Measurements from ENCODE around the gene PCDHA5. TPM values are rescaled to one million over a fixed set of nuclear protein-coding genes. Genes with fewer than 3 reads are reported as not detected.

Gene PCDHA5
- total RNA-seq, 4 donors from 2014 or later: 0.33 to 0.54 (median 0.45) TPM

GRCh38 chr5:140857177-140857986 is 36.0 kb downstream of the PCDHA5 start:
- Histone ChIP-seq H3K27me3 (no peaks in the 10 kb centered on the region), H3K4me1 (peaks cover 0 to 5% of the 10 kb centered on the region in 2 donors), H3K27ac (no peak overlapping the region), H3K4me3 (replicated peaks in 1 of 3) (no peak overlapping the region), H3K36me3 (no peaks in the 10 kb centered on the region), H3K9me3 (no peaks in the 10 kb centered on the region)
- intact Hi-C loops (cut with DNase I): no loop called here
- 49 to 51% methylated on average over 14 to 77 of the region's 94 CpGs for WGBS, 2 donors
- no peak for DNase-seq
- TF ChIP-seq CTCF (IDR thresholded peaks at IDR 0.05) (no peak), POLR2A (IDR thresholded peaks at IDR 0.05) (no peak)

- TF ChIP-seq CTCF (IDR thresholded peaks at IDR 0.05) (no peak), POLR2A (IDR thresholded peaks at IDR 0.05) (no peak)
- DNase-seq: no peak
- Histone ChIP-seq H3K36me3 (no peaks in the 10 kb centered on the region), H3K27ac (no peak overlapping the region), H3K27me3 (no peaks in the 10 kb centered on the region), H3K4me3 (replicated peaks in 1 of 3) (no peak overlapping the region), H3K9me3 (no peaks in the 10 kb centered on the region), H3K4me1 (peaks cover 0 to 5% of the 10 kb centered on the region in 2 donors)
- WGBS, 2 donors: 53 to 58% methylated on average over 8 to 9 of the region's 22 CpGs
- intact Hi-C loops (cut with DNase I): no loop called here
These were observed 36.5 kb downstream of the PCDHA5 start for GRCh38 chr5:140857987-140858240.

GRCh38 chr5:140862441-140863295 is 41.3 kb downstream of the PCDHA5 start:
- no peaks in the 10 kb centered on the region for H3K27me3 ChIP-seq
- TF ChIP-seq POLR2A (IDR thresholded peaks at IDR 0.05): no peak
- no peak for TF ChIP-seq CTCF (IDR thresholded peaks at IDR 0.05)

GRCh38 chr5:140868721-140869554 is 47.5 kb downstream of the PCDHA5 start, which contains the start of gene PCDHA11:
Gene PCDHA11 (plus strand): TSS chr5:140868957. CDS start chr5:140869104, 147 bp downstream.
- Histone ChIP-seq H3K36me3 (no peaks in the 10 kb centered on the region), H3K4me1 (no peaks in the 10 kb centered on the region), H3K4me3 (replicated peaks in 1 of 3) (peak within 1 kb of the TSS in 1 of 3 donors; percentile 5), H3K9me3 (no peaks in the 10 kb centered on the region), H3K27ac (no peak within 1 kb of the TSS), H3K27me3 (no peaks in the 10 kb centered on the region)
- WGBS, 2 donors: 16 to 19% methylated on average over 40 to 41 of the region's 41 CpGs
- intact Hi-C loops (cut with DNase I): no loop called here
- peak in 5 of 6 experiments; percentile 9 to 44 (median 31) for TF ChIP-seq CTCF (IDR thresholded peaks at IDR 0.05)
- TF ChIP-seq POLR2A (IDR thresholded peaks at IDR 0.05): no peak
- no peak for DNase-seq

More at GRCh38 chr5:140862441-140863295, 41.3 kb downstream of the PCDHA5 start:
- H3K4me3 ChIP-seq (replicated peaks in 1 of 3): no peak overlapping the region
- no peaks in the 10 kb centered on the region for H3K9me3 ChIP-seq
- no peak for DNase-seq
- no peaks in the 10 kb centered on the region for H3K36me3 ChIP-seq
- intact Hi-C loops (cut with DNase I): no loop called here
- H3K4me1 ChIP-seq: no peaks in the 10 kb centered on the region
- no peak overlapping the region for H3K27ac ChIP-seq
- WGBS, 2 donors: 43 to 51% methylated on average over 44 to 69 of the region's 76 CpGs
